ENCODE measurements around the gene KAZN. TPM values are rescaled to one million over a fixed set of nuclear protein-coding genes. Genes with fewer than 3 reads are reported as not detected.

The KAZN gene
- total RNA-seq, 2 donors from 2014 or later = 3.4 to 12.2 TPM

- Histone ChIP-seq H3K4me3 (no peak overlapping the region), H3K9me3 (no peaks in the 10 kb centered on the region), H3K36me3 (replicated peaks in 1 of 2; ENCODE audit: insufficient read depth in 1 of 2, low read depth in 2 of 2) (no peaks in the 10 kb centered on the region), H3K27ac (peak overlapping the region; percentile 64 to 83 (median 74)), H3K4me1 (peaks cover 84% of the 10 kb centered on the region), H3K27me3 (no peaks in the 10 kb centered on the region)
- intact Hi-C loops (cut with DNase I) = no loop called here
- peak; percentile 49 for ATAC-seq
- peak; percentile 71 to 85 (median 83) for DNase-seq
- WGBS, 2 donors = 31 to 46% methylated on average over 4 of the region's 4 CpGs
- TF ChIP-seq, protein P1, sequence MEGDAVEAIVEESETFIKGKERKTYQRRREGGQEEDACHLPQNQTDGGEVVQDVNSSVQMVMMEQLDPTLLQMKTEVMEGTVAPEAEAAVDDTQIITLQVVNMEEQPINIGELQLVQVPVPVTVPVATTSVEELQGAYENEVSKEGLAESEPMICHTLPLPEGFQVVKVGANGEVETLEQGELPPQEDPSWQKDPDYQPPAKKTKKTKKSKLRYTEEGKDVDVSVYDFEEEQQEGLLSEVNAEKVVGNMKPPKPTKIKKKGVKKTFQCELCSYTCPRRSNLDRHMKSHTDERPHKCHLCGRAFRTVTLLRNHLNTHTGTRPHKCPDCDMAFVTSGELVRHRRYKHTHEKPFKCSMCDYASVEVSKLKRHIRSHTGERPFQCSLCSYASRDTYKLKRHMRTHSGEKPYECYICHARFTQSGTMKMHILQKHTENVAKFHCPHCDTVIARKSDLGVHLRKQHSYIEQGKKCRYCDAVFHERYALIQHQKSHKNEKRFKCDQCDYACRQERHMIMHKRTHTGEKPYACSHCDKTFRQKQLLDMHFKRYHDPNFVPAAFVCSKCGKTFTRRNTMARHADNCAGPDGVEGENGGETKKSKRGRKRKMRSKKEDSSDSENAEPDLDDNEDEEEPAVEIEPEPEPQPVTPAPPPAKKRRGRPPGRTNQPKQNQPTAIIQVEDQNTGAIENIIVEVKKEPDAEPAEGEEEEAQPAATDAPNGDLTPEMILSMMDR (IDR thresholded peaks at IDR 0.05) = no peak
- TF ChIP-seq POLR2A (IDR thresholded peaks at IDR 0.05) = peak in 1 of 3 donors; percentile 32
Measured at GRCh38 chr1:15146142-15146680, 547.7 kb downstream of the KAZN start.

- H3K4me1 ChIP-seq = peaks cover 86% of the 10 kb centered on the region
- ATAC-seq (no peak), DNase-seq (peak; percentile 46 to 70 (median 54))
- H3K27ac ChIP-seq = peak overlapping the region; percentile 64 to 83 (median 74)
- H3K4me3 ChIP-seq = no peak overlapping the region
- TF ChIP-seq, protein P1 (IDR thresholded peaks at IDR 0.05) = no peak
- no peak for TF ChIP-seq POLR2A (IDR thresholded peaks at IDR 0.05)
- intact Hi-C loops (cut with DNase I) = no loop called here
- H3K36me3 ChIP-seq (replicated peaks in 1 of 2; ENCODE audit: insufficient read depth in 1 of 2, low read depth in 2 of 2) = no peaks in the 10 kb centered on the region
- H3K9me3 ChIP-seq = no peaks in the 10 kb centered on the region
- 19 to 35% methylated on average over 2 to 4 of the region's 4 CpGs for WGBS, 2 donors
- no peaks in the 10 kb centered on the region for H3K27me3 ChIP-seq
Measured at GRCh38 chr1:15146971-15147376, 548.5 kb downstream of the KAZN start.

DNA sequence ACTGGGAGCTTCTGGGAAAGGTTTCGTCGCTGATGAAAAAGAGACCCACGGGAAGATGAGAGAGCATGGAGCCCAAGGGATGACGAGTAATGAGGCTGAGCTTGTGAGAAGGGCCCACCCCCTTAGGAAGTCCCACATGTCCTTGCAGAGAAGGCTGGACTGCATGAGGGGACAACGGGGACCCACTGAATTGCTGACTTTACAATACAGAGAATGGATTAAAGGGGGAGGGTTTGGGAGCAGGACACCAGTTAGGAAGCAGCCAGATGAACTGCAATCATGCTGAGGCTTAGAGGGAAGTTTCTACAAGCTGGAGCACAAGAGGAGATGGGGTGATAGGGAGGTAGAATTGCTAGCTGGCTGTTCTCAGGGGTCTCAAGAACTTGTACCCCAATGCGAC, 549.5 kb downstream of the KAZN start:
- intact Hi-C loops (cut with DNase I) = no loop called here
- WGBS, 2 donors = 82 to 84% methylated on average over 6 of the region's 6 CpGs

DNA sequence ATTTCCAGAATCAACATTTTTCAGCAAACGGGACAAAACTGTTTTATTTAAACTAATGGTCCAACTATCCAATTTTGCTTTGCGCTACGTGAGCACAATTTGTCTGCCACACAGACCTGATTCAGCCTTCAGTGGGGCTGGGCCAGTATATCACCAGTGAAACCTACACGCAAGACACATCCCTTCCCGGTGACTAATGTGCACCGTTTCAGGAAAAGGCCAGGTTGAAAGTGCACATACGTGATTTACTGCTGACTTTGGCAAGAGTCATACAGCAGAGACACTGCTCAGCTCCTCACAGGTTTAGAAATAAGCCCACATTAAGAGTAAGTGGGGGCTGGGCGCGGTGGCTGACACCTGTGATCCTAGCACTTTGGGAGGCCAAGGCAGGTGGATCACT, 550.0 kb downstream of the KAZN start:
- peak overlapping the region; percentile 29 to 76 (median 68) for H3K27ac ChIP-seq
- no peak for DNase-seq
- intact Hi-C loops (cut with DNase I) = no loop called here

More for the DNA sequence above, 549.5 kb downstream of the KAZN start:
- Histone ChIP-seq H3K27me3 (no peaks in the 10 kb centered on the region), H3K4me1 (peaks cover 80% of the 10 kb centered on the region), H3K36me3 (replicated peaks in 1 of 2; ENCODE audit: insufficient read depth in 1 of 2, low read depth in 2 of 2) (no peaks in the 10 kb centered on the region), H3K27ac (peak overlapping the region; percentile 29 to 76 (median 68)), H3K4me3 (no peak overlapping the region), H3K9me3 (no peaks in the 10 kb centered on the region)
- ATAC-seq (no peak), DNase-seq (no peak)
- no peak for TF ChIP-seq POLR2A (IDR thresholded peaks at IDR 0.05)
- TF ChIP-seq, protein P1 (IDR thresholded peaks at IDR 0.05) = no peak

GRCh38 chr1:15148941-15149340, 550.5 kb downstream of the KAZN start:
- Histone ChIP-seq H3K9me3 (no peaks in the 10 kb centered on the region), H3K4me3 (no peak overlapping the region), H3K4me1 (peaks cover 76% of the 10 kb centered on the region), H3K27ac (peak overlapping the region; percentile 2 to 76 (median 68)), H3K36me3 (replicated peaks in 1 of 2; ENCODE audit: insufficient read depth in 1 of 2, low read depth in 2 of 2) (no peaks in the 10 kb centered on the region), H3K27me3 (no peaks in the 10 kb centered on the region)
- 0% methylated on average over 1 of the region's 1 CpG for WGBS, 2 donors
- intact Hi-C loops (cut with DNase I) = no loop called here
- DNase-seq = no peak
- TF ChIP-seq, protein P1 (IDR thresholded peaks at IDR 0.05) = no peak
- no peak for TF ChIP-seq POLR2A (IDR thresholded peaks at IDR 0.05)
- ATAC-seq = no peak

More for the DNA sequence above, 550.0 kb downstream of the KAZN start:
- Histone ChIP-seq H3K36me3 (replicated peaks in 1 of 2; ENCODE audit: insufficient read depth in 1 of 2, low read depth in 2 of 2) (no peaks in the 10 kb centered on the region), H3K4me1 (peaks cover 76% of the 10 kb centered on the region), H3K27me3 (no peaks in the 10 kb centered on the region), H3K4me3 (no peak overlapping the region), H3K9me3 (no peaks in the 10 kb centered on the region)
- 71 to 80% methylated on average over 9 of the region's 9 CpGs for WGBS, 2 donors
- no peak for ATAC-seq
- no peak for TF ChIP-seq POLR2A (IDR thresholded peaks at IDR 0.05)

All from body of pancreas (tissue), 4 donors.